ENCODE data around the gene SLC37A4. TPM values are rescaled to one million over a fixed set of nuclear protein-coding genes. Genes with fewer than 3 reads are reported as not detected.
"Not testable (repeated sequence)": the region's sequence is repeated elsewhere in the genome, so short reads cannot be mapped to it uniquely, and the experiment has no call there.

SLC37A4 gene
- total RNA-seq, 1 donor from 2014 or later = 12.1 TPM

DNA sequence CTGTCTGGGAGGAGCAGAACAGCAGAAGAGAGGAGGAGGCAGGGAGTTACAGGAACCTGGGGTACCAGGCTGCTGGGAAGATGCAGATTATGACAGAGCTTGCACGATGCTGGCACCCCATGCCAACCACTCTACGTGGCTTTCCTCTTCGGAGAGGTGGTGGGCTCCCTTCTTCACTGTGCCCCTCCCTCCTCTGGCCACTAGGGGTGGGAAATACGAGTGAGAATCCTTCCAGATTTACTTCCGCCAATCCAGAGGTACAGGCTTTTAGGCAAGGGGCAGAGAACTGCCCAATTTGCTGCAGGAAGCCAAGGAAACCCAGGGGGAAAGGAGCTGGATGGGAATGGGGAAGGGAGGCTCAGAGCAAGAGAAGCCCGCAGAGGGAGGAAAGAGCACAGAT is 14.0 kb upstream of the SLC37A4 start:
- peaks cover 53% of the 10 kb centered on the region for H3K36me3 Mint-ChIP-seq (ENCODE audit: low read depth)
- POLR2A ChIA-PET = interaction anchor here (1.0 kb wide), 1 partner anchor 12 kb away, joined by 3 read pairs; no protein-coding TSS in a partner anchor
- ATAC-seq (ENCODE audit: low read depth) (no peak), DNase-seq (no peak)
- H3K27me3 Mint-ChIP-seq = no peaks in the 10 kb centered on the region
- TF ChIP-seq, protein P1, sequence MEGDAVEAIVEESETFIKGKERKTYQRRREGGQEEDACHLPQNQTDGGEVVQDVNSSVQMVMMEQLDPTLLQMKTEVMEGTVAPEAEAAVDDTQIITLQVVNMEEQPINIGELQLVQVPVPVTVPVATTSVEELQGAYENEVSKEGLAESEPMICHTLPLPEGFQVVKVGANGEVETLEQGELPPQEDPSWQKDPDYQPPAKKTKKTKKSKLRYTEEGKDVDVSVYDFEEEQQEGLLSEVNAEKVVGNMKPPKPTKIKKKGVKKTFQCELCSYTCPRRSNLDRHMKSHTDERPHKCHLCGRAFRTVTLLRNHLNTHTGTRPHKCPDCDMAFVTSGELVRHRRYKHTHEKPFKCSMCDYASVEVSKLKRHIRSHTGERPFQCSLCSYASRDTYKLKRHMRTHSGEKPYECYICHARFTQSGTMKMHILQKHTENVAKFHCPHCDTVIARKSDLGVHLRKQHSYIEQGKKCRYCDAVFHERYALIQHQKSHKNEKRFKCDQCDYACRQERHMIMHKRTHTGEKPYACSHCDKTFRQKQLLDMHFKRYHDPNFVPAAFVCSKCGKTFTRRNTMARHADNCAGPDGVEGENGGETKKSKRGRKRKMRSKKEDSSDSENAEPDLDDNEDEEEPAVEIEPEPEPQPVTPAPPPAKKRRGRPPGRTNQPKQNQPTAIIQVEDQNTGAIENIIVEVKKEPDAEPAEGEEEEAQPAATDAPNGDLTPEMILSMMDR (IDR thresholded peaks at IDR 0.05) = no peak
- no peak overlapping the region for H3K4me3 Mint-ChIP-seq
- no peak overlapping the region for H3K27ac Mint-ChIP-seq
- no peaks in the 10 kb centered on the region for H3K9me3 Mint-ChIP-seq
- CTCF ChIA-PET = no interaction called here
- intact Hi-C loops (cut with micrococcal nuclease) = no loop called here
- peaks cover 3% of the 10 kb centered on the region for H3K4me1 Mint-ChIP-seq

DNA sequence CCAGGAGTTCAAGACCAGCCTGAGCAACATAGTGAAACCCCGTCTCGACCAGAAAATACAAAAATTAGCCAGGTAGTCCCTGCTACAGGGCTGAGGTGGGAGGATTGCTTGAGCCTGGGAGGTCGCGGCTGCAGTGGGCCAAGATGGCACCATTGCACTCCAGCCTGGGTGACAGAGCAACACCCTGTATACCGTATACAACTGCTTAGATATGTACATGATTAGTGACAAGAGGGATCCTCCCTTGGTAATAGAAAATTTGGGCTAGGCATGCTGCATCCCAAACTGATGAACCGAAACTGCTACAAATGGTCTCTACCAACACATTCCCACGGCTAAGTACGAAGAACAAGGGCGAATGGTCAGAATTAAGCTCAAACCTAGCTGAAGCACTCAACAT is 12.2 kb upstream of the SLC37A4 start:
- intact Hi-C loops (cut with micrococcal nuclease) = no loop called here
- CTCF ChIA-PET = no interaction called here
- POLR2A ChIA-PET = interaction anchor here (0.8 to 1.4 kb wide), 3 partner anchors 10 to 14 kb away, joined by 3 to 8 read pairs (median 7); partner anchors contain the start of gene HYOU1
- DNase-seq (no peak), ATAC-seq (ENCODE audit: low read depth) (no peak)
- H3K27me3 Mint-ChIP-seq = no peaks in the 10 kb centered on the region
- peaks cover 35% of the 10 kb centered on the region for H3K36me3 Mint-ChIP-seq (ENCODE audit: low read depth)
- TF ChIP-seq, protein P1 (IDR thresholded peaks at IDR 0.05) = no peak
- no peak overlapping the region for H3K4me3 Mint-ChIP-seq
- H3K9me3 Mint-ChIP-seq = no peaks in the 10 kb centered on the region
- H3K27ac Mint-ChIP-seq = no peak overlapping the region
- peaks cover 11% of the 10 kb centered on the region for H3K4me1 Mint-ChIP-seq

DNA sequence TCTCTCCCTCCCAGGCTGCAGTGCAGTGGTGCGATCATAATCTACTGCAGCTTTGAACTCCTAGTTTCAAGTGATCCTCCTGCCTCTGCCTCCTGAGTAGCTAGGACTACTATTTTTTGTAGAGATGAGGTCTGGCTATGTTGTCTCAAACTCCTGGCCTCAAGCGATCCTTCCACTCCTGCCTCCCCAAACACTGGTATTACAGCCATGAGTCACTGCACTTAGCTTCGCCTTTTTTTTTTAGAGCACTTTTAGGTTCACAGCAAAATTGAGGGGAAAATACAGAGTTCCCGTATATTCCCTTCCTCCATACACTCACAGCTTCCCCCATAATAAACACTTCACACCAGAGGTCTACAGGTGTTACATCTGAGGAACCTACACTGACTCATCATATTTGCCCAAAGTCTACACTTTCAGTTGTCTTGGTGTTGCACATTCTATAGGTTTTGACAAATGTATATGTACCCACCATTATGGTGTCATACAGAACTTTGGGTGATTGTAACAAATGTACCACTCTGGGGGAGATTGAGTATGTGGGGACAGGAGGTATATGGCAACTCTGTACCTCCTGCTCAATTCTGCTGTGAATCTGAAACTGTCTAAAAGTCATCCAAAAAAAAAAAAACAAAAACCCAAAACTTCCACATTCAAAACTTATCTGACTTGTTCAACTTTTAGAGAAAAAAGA is 11.3 kb upstream of the SLC37A4 start:
- peaks cover 26% of the 10 kb centered on the region for H3K36me3 Mint-ChIP-seq (ENCODE audit: low read depth)
- ATAC-seq (ENCODE audit: low read depth) (no peak), DNase-seq (no peak)
- H3K4me3 Mint-ChIP-seq = no peak overlapping the region
- H3K4me1 Mint-ChIP-seq = peaks cover 11% of the 10 kb centered on the region
- intact Hi-C loops (cut with micrococcal nuclease) = no loop called here
- ChIA-PET CTCF (interaction anchor here (0.6 kb wide), 1 partner anchor 435 kb away, joined by 3 read pairs; the partner anchor contains the start of gene PHLDB1), POLR2A (interaction anchor here (1.3 to 1.4 kb wide), 2 partner anchors 11 to 15 kb away, joined by 7 to 8 read pairs; partner anchors contain the start of gene HYOU1)
- no peaks in the 10 kb centered on the region for H3K27me3 Mint-ChIP-seq
- TF ChIP-seq, protein P1 (IDR thresholded peaks at IDR 0.05) = no peak
- no peak overlapping the region for H3K27ac Mint-ChIP-seq
- no peaks in the 10 kb centered on the region for H3K9me3 Mint-ChIP-seq

DNA sequence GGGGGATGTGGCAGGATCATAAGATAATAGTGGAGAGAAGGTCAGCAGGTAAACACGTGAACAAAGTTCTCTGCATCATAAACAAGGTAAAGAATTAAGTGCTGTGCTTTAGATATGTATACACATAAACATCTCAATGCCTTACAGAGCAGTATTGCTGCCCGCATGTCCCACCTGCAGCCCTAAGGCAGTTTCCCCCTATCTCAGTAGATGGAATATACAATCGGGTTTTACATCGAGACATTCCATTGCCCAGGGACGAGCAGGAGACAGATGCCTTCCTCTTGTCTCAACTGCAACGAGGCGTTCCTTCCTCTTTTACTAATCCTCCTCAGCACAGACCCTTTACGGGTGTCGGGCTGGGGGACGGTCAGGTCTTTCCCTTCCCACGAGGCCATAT is 8.8 kb upstream of the SLC37A4 start:
- H3K27ac Mint-ChIP-seq; DNase-seq; CTCF ChIA-PET; H3K9me3 Mint-ChIP-seq; POLR2A ChIA-PET; intact Hi-C loops (cut with micrococcal nuclease); ATAC-seq (ENCODE audit: low read depth); H3K4me3 Mint-ChIP-seq; H3K36me3 Mint-ChIP-seq (ENCODE audit: low read depth); H3K27me3 Mint-ChIP-seq: not testable (repeated sequence)
- peaks cover 11% of the 10 kb centered on the region for H3K4me1 Mint-ChIP-seq

DNA sequence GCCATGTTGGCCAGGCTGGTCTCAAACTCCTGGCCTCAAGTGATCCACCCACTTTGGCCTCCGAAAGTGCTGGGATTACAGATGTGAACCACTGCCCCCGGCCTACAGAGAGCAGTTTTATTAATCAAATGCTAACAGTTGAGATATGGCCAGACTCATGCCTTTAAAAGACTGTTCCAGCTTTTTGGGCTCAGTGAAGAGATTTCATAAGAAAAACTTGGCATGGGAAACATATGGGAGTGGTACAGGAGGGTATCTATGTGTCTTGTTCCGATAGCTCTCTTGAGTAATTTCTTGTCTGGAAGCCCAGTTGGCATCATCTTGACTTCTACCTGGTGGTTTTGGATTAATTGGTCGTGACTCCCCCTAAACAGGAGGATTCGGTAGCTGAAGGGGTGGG is 8.2 kb upstream of the SLC37A4 start:
- no peaks in the 10 kb centered on the region for H3K27me3 Mint-ChIP-seq
- TF ChIP-seq, protein P1 (IDR thresholded peaks at IDR 0.05) = no peak
- CTCF ChIA-PET = no interaction called here
- H3K4me3 Mint-ChIP-seq = no peak overlapping the region
- POLR2A ChIA-PET = interaction anchor here (0.9 kb wide), 1 partner anchor 20 kb away, joined by 3 read pairs; the partner anchor contains the start of gene TRAPPC4
- DNase-seq = no peak
- H3K36me3 Mint-ChIP-seq (ENCODE audit: low read depth) = no peaks in the 10 kb centered on the region
- intact Hi-C loops (cut with micrococcal nuclease) = no loop called here
- H3K27ac Mint-ChIP-seq = no peak overlapping the region
- H3K4me1 Mint-ChIP-seq = peaks cover 11% of the 10 kb centered on the region
- no peaks in the 10 kb centered on the region for H3K9me3 Mint-ChIP-seq
- no peak for ATAC-seq (ENCODE audit: low read depth)
